Posterior cingulate gyrus (tissue), 11 donors: ENCODE data around the gene SERINC5.
A peak's percentile ranks its signal among the peaks of the same experiment; 100 is the strongest.
"Not testable (repeated sequence)": the region's sequence is repeated elsewhere in the genome, so short reads cannot be mapped to it uniquely, and the experiment has no call there.

Experiments
- DNase-seq, 10 donors: peaks; one replicate each; pipeline versions ENCODE4 v3.0.0 to v3.0.0-alpha.2; 2020 to 2021; ENCODE audit warnings: mixed read lengths in 3 of 10
- intact Hi-C: fragments of 100-400 bp; cut with DNase I; formaldehyde crosslinking; loops from one replicate; pipeline ENCODE4 v1.15.1; 2023

Gene SERINC5

DNA sequence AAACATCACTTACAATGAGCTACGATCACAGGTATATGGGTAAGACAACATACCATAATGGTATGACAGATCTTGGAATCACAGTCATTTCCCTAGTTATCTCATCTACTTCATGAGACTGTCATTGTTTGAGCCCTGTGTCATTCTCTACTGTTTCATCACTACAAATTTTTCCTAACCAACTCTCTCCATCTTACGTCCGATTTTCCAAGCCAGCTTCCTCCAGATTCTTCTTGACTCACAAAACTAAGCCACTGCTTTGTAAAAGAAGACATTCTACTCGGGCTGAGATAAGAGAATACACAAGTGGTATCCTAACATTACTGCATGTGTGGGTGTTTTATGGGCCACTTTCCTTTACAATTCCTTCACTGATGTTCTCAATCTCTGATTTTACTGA is 49.6 kb downstream of the SERINC5 start:
- no peak for DNase-seq
- intact Hi-C loops: no loop called here

DNA sequence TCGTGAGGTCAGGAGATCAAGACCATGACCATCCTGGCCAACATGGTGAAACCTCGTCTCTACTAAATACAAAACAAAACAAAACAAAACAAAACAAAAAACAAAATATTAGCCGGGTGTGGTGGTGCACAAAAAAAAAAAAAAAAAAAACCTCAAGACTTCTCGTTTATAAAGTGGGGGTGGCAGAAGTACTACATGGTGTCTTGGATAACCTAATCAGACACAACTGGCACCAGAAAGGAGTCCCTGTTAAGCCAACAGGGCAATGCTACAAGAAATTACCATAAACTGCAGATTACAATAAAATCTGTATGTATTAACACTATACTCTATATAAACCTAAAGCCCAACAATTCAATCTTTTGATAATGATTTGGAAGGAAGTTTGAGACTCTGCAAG is 50.0 kb downstream of the SERINC5 start:
- DNase-seq: no peak
- intact Hi-C loops: no loop called here

DNA sequence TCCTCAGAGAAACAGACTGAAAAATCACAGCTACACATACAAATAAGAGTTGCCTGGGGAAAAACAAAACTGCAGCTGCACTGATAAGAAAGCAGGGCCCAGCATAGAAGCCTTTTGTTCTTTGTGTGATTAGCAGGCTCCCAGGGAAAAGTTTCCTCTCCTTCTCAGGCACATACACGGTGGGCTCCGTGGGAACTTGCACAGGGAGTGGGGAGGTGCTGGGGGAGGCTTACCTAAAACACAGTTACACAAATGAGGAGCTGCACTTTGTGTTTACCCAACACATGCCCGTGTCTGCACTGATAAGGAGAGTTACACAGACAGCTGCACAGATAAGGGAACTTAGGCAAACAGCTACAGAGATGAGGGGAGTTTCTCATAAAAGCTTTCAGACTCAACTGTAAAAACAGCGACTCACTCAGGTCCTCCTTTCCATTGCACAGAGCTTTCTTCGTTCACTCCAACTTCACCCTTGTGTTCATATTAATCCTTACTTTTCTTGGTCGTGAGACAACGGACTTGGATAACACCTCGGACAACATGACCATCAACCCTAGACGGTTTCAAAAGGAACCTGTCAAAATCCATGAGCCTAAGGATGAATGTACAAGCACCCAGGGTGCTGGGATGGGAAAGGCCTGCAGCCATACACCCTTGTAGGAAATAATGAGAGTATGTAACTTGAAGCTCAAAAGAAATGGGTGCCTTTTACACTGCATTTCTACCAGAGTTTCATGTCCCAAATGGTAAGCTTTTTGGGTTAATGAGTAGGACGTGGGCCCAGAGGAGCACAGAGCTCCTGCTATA is 50.8 kb downstream of the SERINC5 start:
- intact Hi-C loops: no loop called here
- DNase-seq: no peak

DNA sequence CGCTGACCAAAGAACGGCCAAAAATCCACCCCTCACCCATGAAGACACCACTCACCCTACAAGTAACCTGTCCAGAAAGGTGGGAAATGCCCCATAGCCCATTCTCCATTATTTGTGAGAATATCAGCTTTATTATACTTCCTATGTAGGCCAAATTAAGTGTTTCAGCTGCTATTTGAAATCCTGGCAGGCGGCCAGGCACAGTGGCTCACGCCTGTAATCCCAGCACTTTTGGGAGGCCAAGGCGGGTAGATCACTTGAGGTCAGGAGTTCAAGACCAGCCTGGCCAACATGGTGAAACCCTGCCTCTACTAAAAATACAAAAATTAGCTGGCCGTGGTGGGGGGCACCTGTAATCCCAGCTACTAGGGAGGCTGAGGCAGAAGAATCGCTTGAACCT is 54.1 kb downstream of the SERINC5 start:
- intact Hi-C loops, DNase-seq: not testable (repeated sequence)

DNA sequence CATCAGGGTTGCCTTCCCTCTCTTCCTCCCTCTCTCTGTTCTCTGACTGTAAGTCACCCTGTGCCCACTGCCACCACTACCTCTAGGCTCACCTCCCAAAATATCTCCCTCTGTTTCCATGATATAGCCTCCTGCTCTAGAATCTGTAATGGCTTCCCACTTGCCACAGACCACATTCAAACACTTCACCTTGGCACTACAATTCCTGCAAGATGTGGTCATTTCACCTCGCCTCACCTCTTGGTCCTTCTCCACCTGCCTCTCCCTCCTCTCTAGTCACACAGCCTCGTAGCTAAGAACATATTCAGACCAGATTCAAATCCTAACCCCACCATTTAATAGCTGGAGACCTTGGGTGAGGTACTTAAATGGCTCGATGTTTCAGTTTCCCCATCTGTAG is 56.9 kb downstream of the SERINC5 start:
- DNase-seq: no peak
- intact Hi-C loops: no loop called here

DNA sequence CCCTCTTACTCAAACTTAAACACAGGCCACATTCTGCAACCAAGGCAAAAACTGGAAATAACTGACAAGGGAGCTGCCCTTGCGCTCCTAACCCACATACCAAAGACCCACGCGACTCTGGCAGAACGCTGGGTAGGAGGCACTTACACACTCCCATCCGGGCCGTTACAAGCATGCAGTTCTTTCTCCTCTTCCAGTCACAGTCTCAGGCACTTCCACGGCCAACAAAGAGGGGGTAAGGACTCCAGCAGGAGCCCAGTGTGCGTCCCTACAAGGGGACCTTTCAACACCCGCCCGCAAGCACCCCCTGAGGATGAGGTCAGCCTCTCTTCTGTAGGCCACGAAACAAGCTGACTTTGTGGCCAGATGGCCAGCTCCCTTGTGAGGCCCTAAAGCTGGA is 57.4 kb downstream of the SERINC5 start:
- peak; percentile 62 to 98 (median 80) for DNase-seq
- intact Hi-C loops: no loop called here

DNA sequence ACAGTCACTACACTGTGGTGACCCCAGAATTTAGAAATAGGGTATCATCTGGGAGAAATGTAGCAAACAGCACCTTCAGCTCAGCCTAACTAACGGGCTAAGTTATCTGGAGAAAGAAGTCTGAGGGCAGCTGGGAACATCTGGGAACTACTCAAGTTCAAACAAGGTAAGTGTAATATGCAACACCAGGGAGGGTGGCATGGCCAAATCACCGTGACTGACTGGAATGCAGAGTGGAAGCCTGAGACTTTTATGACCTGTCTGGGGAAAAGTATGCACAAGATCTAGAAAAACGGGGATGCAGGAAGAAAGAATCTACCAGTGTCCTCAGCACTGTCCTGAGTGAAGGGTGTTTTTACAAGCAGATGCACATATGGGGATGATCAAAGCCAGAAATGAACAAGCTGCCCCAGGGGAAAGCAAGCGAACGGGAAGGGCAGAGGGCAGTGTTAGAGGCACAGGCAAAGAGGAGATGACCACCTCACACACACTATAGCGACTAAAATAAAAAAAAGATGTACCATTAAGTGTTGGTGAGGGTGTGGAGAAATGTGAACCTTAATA is 59.9 kb downstream of the SERINC5 start:
- DNase-seq: no peak
- intact Hi-C loops: no loop called here

DNA sequence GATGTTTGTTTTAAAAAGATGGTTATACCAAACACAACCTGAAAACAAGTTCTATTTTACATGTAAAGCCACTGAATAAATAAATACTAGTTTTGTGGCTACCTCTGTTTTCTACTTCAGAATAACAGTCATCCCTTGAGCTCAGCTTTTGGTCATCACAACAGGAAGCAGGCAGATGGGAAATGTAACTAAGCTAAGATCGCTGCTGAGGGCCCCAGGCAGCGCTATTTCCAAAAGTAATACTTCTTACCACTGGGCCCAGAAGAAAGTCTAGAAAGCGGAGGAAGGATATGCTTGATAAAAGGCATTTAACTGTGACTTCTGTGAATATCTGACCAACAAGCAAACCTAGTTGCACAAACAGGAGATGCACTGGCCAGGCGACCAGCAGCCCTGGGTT is 61.4 kb downstream of the SERINC5 start:
- intact Hi-C loops: no loop called here
- no peak for DNase-seq

DNA sequence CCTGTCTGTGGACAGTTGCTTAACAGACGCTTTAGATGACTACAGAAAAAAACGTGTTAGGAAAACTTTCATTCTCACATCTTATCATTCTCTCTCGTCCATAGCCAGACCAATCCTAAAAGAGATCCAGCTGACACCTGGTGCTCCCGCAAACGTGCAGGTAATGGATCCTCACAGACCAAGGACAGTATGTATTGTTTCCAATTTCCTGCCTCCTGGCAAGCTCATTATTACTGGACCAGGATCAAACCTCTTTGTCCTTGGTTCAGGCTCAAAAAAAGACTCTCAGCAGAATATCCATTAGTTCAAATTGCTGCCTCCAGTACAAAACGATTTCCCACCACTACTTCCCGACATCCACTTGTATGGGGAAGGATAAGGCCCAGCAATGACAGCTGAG is 62.4 kb downstream of the SERINC5 start:
- no peak for DNase-seq
- intact Hi-C loops: loop anchor here (2.0 kb wide), 1 partner anchor 63 kb away; the partner anchor contains the start of gene SERINC5

DNA sequence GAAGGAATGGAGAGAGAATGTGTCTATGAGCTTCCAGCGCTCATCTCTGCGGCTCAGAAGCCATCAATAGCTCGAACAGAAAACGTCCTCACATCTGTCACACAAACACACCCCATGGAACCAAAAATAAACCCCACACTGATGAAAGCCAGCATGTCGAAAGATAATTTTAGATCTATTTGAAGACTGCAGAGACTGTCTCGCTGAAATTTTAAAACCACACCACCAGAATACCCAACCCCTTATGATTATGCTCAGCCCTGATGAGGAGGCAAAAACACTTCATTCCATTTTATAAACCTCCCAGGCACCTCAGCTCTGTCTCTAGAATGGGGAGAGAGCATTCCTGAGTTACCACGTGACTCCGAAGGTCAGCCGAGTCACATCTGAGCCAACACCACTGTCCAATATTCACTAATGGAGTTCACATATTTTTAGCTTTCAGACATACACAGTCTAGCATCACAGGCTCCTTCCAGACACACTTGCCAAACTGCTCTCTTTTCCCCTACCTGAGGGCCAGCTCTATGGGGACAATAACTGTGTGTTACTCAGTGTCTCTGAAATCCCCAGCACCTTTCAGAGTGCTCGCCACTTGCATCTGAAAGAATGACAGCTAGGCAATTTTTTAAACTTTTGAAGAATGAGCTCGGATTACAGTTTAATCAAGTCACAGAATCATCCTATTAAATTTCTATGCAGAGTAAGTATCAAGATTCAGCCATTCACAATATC is 63.2 kb downstream of the SERINC5 start:
- intact Hi-C loops: loop anchor here (2.0 kb wide), 1 partner anchor 64 kb away; the partner anchor contains the start of gene SERINC5
- no peak for DNase-seq

DNA sequence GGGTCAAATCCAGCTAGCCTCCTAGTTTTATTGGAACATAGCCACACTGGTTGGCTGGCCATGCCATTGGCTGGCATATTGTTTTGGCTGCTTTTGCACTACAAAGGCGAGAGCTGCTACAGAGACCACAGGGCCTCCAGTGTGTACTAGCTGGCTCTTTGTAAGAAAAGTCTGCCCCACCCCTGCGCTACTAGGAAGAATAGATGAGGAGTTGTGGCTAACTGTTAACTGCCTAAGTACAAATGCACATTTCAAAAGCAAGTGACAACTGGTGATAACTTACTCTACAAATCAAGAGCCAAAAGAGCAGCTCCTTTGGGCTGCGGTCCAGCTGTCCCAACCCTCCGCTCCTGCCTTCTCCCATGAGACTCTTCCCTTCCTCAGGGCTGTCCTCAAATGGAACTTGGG is 63.9 kb downstream of the SERINC5 start:
- intact Hi-C loops: loop anchor here (2.0 kb wide), 1 partner anchor 65 kb away; the partner anchor contains the start of gene SERINC5
- peak in 7 of 10 donors; percentile 24 to 92 (median 34) for DNase-seq

DNA sequence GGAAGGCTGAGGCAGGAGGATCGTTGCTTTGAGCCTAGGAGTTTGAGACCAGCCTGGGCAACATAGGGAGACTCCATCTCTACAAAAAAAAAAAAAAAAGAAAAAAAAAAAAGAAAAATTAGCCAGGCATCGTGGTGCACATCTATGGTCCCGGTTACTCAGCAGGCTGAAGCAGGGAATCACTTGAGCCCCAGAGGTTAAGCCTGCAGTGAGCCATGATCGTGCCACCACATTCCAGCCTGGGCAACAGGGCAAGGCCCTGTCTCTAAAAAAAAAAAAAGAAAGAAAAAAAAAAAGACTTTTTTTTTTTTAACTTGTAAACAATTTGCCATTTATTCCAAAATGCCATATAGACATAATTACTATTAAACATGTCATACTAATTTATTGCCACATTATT is 64.5 kb downstream of the SERINC5 start:
- no peak for DNase-seq
- intact Hi-C loops: no loop called here

DNA sequence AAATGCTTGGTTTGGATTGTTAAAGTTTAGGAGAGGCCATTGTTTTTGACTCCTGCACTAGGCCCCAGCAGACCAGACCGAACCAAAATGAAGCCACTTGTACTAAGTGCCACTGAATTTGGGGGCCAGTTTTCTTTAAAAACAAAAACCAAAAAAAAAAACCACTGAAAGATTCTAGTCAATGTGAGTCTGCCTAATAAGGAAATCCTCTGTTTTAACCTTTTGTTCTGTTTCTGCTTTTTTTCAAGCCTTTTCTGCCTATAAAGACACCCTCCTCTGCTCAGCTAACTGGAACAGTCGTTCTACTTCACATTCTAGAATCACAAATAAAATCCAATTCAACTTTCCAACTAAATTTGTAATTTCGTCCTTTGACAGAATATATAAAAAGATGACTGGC is 64.9 kb downstream of the SERINC5 start:
- intact Hi-C loops: no loop called here
- DNase-seq: no peak

DNA sequence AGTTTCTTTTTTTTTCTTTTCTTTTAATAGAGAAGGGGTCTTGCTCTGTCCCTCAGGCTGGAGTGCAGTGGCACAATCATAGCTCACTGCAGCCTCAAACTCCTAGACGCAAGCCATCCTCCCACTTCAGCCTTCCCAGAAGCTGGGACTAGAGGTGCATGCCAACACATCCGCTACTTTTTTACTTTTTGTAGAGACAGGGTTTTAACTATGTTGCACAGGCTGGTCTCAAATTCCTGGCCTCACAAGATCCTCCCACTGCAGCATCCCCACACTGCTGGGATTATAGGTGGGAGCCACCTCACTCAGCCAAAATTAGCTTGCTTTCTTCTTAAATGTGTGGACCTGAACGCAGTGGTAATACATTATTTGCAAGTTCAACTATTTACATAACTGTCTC is 66.1 kb downstream of the SERINC5 start:
- no peak for DNase-seq
- intact Hi-C loops: no loop called here

DNA sequence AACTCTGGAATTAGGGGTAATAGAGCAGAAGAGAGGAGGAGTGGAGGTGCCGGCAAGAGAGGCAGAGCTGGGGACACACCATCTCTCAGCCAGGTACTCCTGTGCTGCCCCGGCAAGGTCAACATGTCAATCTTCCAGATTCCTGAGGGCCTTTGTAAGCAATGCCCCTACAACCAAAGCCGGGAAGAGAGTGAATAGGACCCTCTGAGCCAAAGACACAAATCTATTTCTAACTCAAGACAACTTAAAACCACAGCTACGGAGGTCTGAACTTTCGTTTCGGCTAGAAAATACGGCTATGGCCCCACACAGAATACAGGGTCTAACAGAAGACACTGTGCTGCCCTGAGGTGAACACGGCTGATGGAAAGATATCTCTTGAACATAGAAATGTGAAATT is 66.6 kb downstream of the SERINC5 start:
- no peak for DNase-seq
- intact Hi-C loops: no loop called here

DNA sequence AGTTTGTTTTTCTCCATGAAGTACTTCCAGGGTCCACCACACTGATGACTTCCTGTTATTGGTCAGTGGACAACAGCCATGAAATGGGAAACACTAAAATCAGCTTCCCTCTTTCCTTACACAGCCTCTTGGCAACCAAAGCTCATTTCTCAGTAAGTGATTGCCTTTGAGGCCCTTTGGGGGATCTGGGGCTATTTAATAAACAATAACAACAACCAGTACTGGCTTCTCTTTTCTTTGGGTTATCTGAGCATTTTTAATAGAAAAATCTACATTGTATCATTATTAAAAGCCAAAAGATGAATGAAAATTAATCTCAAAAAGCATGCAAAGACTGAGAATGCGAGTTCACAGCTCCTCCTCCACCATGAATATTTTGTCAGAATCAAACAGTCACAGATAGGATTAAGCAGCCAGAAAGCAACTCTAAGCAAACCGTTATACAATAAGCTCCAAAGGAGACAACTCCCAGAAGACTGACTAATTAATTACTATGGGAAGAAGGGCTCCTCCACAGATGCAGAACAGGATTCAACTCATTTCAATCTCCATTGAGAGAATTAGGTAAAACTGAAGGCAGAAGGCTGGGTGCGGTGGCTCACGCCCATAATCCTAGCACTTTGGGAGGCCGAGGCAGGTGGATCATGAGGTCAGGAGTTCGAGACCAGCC is 68.3 kb downstream of the SERINC5 start:
- intact Hi-C loops: no loop called here
- DNase-seq: no peak

DNA sequence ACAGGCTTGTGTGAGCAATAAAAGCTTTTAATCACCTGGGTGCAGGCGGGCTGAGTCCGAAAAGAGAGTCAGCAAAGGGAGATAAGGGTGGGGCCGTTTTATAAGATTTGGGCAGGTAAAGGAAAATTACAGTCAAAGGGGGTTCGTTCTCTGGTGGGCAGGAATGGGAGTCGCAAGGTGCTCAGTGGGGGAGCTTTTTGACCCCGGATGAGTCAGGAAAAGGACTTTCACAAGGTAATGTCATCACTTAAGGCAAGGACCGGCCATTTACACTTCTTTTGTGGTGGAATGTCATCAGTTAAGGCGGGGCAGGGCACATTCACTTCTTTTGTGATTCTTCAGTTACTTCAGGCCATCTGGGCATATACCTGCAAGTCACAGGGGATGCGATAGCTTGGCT is 70.3 kb downstream of the SERINC5 start:
- intact Hi-C loops: not testable (repeated sequence)
- DNase-seq: peak in 1 of 10 donors; percentile 18

DNA sequence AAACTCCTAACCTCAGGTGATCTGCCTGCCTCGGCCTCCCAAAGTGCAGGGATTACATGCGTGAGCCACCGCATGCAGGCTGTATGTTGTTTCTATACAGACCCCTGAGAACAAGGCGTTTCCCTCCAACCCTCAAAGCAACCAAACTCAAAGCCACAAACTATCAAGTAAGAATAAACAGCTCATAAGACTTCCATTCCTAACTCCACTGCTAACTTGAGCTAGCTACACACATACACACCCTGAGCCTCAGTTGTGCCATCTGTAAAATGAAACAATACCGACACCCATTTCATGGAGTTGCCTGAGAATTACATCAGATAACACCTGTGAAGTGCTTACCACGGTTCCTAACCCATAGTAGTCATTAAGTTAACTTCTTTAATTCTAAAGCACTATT is 70.8 kb downstream of the SERINC5 start:
- no peak for DNase-seq
- intact Hi-C loops: no loop called here

DNA sequence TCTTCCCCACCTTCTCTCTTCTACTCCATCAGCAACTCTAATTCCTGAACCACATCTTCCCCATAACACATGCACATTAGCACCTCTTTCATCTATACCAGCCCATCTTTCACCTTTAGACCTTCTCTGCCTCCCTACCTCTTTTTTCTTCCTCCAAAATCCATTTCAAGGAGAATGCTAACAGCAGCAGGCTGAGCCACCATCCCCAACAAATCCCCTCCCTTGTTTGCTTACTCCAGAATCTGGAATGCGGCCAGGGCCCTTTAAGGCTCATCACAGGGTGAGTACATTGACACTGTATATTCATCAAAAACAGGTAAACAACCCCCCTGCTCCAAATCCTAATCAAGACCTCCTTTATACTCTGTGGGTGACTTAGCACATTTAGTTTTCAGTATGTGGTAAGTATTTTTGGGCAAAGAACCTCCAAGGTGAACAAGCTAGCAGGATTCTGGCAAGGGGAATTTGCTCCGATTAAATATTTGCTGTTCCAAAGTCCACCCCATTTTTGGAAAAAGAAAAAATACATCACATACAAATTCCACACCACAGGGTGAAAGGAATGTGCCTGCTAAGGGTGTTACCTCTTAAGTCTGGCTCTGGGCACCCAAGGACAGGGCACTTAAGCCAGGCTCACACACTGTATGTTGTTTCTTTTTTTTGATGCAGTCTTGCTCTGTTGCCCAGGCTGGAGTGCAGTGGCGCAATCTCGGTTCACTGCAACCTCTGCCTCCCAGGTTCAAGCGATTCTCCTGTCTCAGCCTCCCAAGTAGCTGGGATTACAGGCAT is 71.4 kb downstream of the SERINC5 start:
- intact Hi-C loops: no loop called here
- DNase-seq: peak in 1 of 10 donors; percentile 52

DNA sequence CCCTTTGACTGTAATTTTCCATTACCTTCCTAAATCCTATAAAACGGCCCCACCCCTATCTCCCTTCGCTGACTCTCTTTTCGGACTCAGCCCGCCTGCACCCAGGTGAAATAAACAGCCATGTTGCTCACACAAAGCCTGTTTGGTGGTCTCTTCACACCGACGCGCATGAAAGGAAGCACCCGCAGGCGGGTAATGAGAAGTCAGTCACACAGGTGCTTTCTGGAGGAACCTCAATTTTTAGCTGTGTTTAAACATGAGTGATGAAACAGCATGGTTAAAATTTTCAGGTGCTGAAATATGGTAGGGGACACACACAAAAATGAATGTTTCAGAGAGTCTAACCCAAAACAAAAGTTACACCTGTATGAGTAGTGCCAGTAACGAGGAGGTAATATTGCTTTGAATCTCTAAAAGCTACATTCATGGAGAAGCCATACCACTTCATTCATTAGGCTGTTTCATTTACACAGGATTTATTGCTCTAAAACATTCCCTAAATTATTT is 72.1 kb downstream of the SERINC5 start:
- intact Hi-C loops: not testable (repeated sequence)
- DNase-seq: peak in 1 of 10 donors; percentile 18
